ENCODE results near the gene KRT81. TPM values are rescaled to one million over a fixed set of nuclear protein-coding genes. Genes with fewer than 3 reads are reported as not detected.

The KRT81 gene
- total RNA-seq, 1 donor from 2014 or later = 0.16 TPM

GRCh38 chr12:52268212-52268611, 23.1 kb downstream of the KRT81 start:
- H3K4me1 Mint-ChIP-seq = peaks cover 7% of the 10 kb centered on the region
- H3K4me3 Mint-ChIP-seq = no peak overlapping the region
- DNase-seq (ENCODE audit: low spot score in 2 of 2, unreplicated experiment in 2 of 2) = no peak
- no peaks in the 10 kb centered on the region for H3K9me3 Mint-ChIP-seq
- TF ChIP-seq CTCF (IDR thresholded peaks at IDR 0.05; ENCODE audit: unreplicated experiment) = no peak
- H3K27me3 Mint-ChIP-seq (ENCODE audit: low read depth) = peaks cover 11% of the 10 kb centered on the region
- no peak overlapping the region for H3K27ac Mint-ChIP-seq
- no peaks in the 10 kb centered on the region for H3K36me3 Mint-ChIP-seq

GRCh38 chr12:52267699-52268098, 23.6 kb downstream of the KRT81 start:
- Mint-ChIP-seq H3K9me3 (no peaks in the 10 kb centered on the region), H3K27me3 (ENCODE audit: low read depth) (peaks cover 11% of the 10 kb centered on the region), H3K4me3 (no peak overlapping the region), H3K27ac (no peak overlapping the region), H3K4me1 (peaks cover 7% of the 10 kb centered on the region), H3K36me3 (no peaks in the 10 kb centered on the region)
- no peak for TF ChIP-seq CTCF (IDR thresholded peaks at IDR 0.05; ENCODE audit: unreplicated experiment)
- no peak for DNase-seq (ENCODE audit: low spot score in 2 of 2, unreplicated experiment in 2 of 2)

GRCh38 chr12:52267266-52267665, 24.1 kb downstream of the KRT81 start:
- Mint-ChIP-seq H3K27me3 (ENCODE audit: low read depth) (peaks cover 11% of the 10 kb centered on the region), H3K4me3 (no peak overlapping the region), H3K27ac (no peak overlapping the region), H3K4me1 (peaks cover 7% of the 10 kb centered on the region), H3K9me3 (no peaks in the 10 kb centered on the region), H3K36me3 (no peaks in the 10 kb centered on the region)
- TF ChIP-seq CTCF (IDR thresholded peaks at IDR 0.05; ENCODE audit: unreplicated experiment) = no peak
- no peak for DNase-seq (ENCODE audit: low spot score in 2 of 2, unreplicated experiment in 2 of 2)

GRCh38 chr12:52266514-52266913, 24.8 kb downstream of the KRT81 start:
- no peaks in the 10 kb centered on the region for H3K9me3 Mint-ChIP-seq
- peaks cover 12% of the 10 kb centered on the region for H3K4me1 Mint-ChIP-seq
- H3K4me3 Mint-ChIP-seq = no peak overlapping the region
- H3K27ac Mint-ChIP-seq = no peak overlapping the region
- peaks cover 11% of the 10 kb centered on the region for H3K27me3 Mint-ChIP-seq (ENCODE audit: low read depth)
- no peak for DNase-seq (ENCODE audit: low spot score in 2 of 2, unreplicated experiment in 2 of 2)
- no peak for TF ChIP-seq CTCF (IDR thresholded peaks at IDR 0.05; ENCODE audit: unreplicated experiment)
- H3K36me3 Mint-ChIP-seq = no peaks in the 10 kb centered on the region

- no peak for DNase-seq (ENCODE audit: low spot score in 2 of 2, unreplicated experiment in 2 of 2)
- H3K9me3 Mint-ChIP-seq = no peaks in the 10 kb centered on the region
- no peak overlapping the region for H3K27ac Mint-ChIP-seq
- no peak overlapping the region for H3K4me3 Mint-ChIP-seq
- no peak for TF ChIP-seq CTCF (IDR thresholded peaks at IDR 0.05; ENCODE audit: unreplicated experiment)
- H3K36me3 Mint-ChIP-seq = no peaks in the 10 kb centered on the region
- peaks cover 25% of the 10 kb centered on the region for H3K4me1 Mint-ChIP-seq
- H3K27me3 Mint-ChIP-seq (ENCODE audit: low read depth) = peaks cover 8% of the 10 kb centered on the region
These were observed 26.9 kb downstream of the KRT81 start for GRCh38 chr12:52264435-52264825.
